GM20000 (cell line): ENCODE measurements around the gene DEFB124.
A peak's percentile ranks its signal among the peaks of the same experiment; 100 is the strongest.
"Not testable (repeated sequence)": the region's sequence is repeated elsewhere in the genome, so short reads cannot be mapped to it uniquely, and the experiment has no call there.

Experiments used
- DNase-seq: peaks from one replicate; pipeline ENCODE4 v3.0.0; 2012; ENCODE audit warnings: low spot score
- CTCF ChIP-seq: IDR thresholded peaks from 2 replicates; pipeline ENCODE4 v1.5.1; 2012; ENCODE audit warnings: mild to moderate bottlenecking, control low read depth; ENCODE audit errors: extremely low read depth, missing control alignments

The DEFB124 gene

DNA sequence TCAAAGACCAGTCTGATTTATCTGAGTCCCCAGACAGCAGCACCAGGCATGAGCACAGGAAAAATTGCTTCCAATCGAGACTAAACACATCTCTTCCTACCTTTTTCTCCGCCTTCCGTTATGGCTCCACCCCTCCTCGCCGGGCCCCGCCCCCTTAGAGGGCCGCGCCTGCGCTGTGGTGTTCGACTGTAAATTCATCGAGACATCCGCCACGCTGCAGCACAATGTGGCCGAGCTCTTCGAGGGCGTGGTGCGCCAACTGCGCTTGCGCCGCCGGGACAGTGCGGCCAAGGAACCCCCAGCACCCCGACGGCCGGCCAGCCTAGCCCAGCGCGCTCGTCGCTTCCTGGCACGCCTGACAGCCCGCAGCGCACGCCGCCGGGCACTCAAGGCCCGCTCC is 9.1 kb upstream of the DEFB124 start:
- DNase-seq: peak; percentile 42
- no peak for TF ChIP-seq CTCF

GRCh38 chr20:31476643-31477215 is 1.8 kb upstream of the DEFB124 start:
- no peak for DNase-seq
- TF ChIP-seq CTCF: no peak

GRCh38 chr20:31476294-31476585 is 1.3 kb upstream of the DEFB124 start:
- TF ChIP-seq CTCF: no peak

GRCh38 chr20:31475472-31476293 is 756 bp upstream of the DEFB124 start:
- TF ChIP-seq CTCF: no peak

More at GRCh38 chr20:31476294-31476585, 1.3 kb upstream of the DEFB124 start:
- peak; percentile 33 for DNase-seq

DNA sequence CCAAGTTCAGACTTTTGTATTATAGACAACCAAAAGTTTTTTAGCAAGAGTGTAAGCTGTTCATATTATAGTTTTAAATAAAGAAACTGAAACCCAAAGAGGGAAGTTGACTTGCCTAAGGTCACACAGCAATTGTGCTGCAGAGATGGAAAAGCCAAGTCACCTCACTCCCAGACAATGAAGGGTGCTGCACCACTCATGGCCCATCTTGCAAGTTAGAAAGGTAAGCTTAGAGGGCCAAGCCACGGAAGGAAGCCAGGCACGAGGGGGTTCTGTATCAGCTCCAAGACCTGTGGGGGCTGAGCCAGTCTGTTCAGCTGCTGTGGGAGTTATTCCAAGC is 860 bp downstream of the DEFB124 start:
- DNase-seq: peak; percentile 61
- no peak for TF ChIP-seq CTCF

More at GRCh38 chr20:31475472-31476293, 756 bp upstream of the DEFB124 start:
- no peak for DNase-seq

- no peak for DNase-seq
- TF ChIP-seq CTCF: no peak
Measured at GRCh38 chr20:31473331-31474096, 1.4 kb downstream of the DEFB124 start.

DNA sequence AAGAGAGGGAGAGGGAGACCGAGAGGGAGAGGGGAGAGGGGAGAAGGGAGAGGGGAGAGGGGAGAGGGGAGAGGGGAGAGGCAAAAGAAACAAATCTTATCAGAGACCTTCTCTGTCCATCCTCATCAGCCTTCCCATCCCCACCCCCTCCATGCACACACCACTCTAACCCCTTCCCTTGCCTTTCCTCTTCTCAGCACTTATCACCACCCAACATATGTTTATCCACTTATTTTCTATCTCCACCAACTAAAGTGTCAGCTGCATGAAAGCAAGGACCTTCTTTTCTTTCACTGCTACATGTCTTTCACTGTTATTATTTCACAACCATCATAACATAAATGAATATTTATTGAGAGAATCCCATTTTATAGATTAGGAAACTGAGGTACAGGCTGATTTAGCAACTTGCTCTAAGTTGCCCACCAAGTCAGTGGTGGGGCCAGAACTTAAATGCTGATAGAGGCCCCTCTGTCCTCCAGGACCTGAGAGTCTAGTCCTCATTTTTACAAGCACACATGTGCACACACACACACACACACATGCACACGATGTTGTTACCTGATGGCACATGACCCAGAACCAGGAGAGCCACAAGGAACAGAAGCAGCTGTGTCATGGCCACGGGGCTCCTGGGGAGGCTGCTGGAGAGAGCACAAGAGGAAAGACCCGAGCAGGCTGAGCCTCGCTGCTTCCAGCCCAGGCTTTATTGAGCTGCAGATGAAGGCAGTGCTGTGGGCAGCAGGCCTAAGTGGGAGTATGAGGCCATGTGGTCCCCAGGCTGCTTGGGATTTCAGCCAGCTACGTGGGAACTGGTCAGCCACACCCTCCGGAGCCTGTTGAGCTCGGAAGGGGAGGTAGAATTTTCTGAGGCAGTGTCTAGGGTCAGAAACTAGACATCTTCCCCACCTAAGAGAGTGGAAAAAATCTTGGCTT is 2.3 kb downstream of the DEFB124 start:
- no peak for TF ChIP-seq CTCF
- no peak for DNase-seq

DNA sequence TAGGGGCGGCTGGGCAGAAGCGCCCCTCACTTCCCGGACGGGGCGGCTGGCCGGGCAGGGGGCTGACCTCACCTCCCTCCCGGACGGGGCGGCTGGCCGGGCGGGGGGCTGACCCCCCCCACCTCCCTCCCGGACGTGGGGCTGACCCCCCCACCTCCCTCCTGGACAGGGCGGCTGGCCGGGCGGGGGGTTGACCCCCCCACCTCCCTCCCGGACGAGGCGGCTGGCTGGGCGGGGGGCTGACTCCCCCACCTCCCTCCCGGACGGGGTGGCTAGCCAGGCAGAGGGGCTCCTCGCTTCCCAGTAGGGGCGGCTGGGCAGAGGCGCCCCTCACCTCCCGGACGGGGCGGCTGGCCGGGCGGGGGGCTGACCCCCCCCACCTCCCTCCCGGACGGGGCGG is 4.0 kb downstream of the DEFB124 start:
- not testable (repeated sequence) for DNase-seq
